ENCODE data around the gene EXOC4.

The EXOC4 gene

GRCh38 chr7:133781486-133782090, 528.7 kb downstream of the EXOC4 start:
- H3K36me3 ChIP-seq (ENCODE audit: control insufficient read depth, insufficient read depth, low read length) = no peaks in the 10 kb centered on the region
- no peak for TF ChIP-seq CTCF (IDR thresholded peaks at IDR 0.05; ENCODE audit: insufficient read depth, low read length, poor library complexity, severe bottlenecking)
- no peak for DNase-seq (ENCODE audit: extremely low read depth, insufficient read length)
- no peak overlapping the region for H3K4me3 ChIP-seq (replicated peaks; ENCODE audit: low read depth, low read length)
- H3K27me3 ChIP-seq (replicated peaks; ENCODE audit: control insufficient read depth, insufficient read depth, low read length) = no peaks in the 10 kb centered on the region

- H3K4me3 ChIP-seq (replicated peaks; ENCODE audit: low read depth, low read length) = no peak overlapping the region
- H3K36me3 ChIP-seq (ENCODE audit: control insufficient read depth, insufficient read depth, low read length) = no peaks in the 10 kb centered on the region
- no peaks in the 10 kb centered on the region for H3K27me3 ChIP-seq (replicated peaks; ENCODE audit: control insufficient read depth, insufficient read depth, low read length)
- no peak for TF ChIP-seq CTCF (IDR thresholded peaks at IDR 0.05; ENCODE audit: insufficient read depth, low read length, poor library complexity, severe bottlenecking)
- DNase-seq (ENCODE audit: extremely low read depth, insufficient read length) = no peak
Measured at GRCh38 chr7:133782470-133782869, 529.6 kb downstream of the EXOC4 start.

GRCh38 chr7:133783276-133783675, 530.4 kb downstream of the EXOC4 start:
- TF ChIP-seq CTCF (IDR thresholded peaks at IDR 0.05; ENCODE audit: insufficient read depth, low read length, poor library complexity, severe bottlenecking) = no peak
- no peak for DNase-seq (ENCODE audit: extremely low read depth, insufficient read length)
- H3K4me3 ChIP-seq (replicated peaks; ENCODE audit: low read depth, low read length) = no peak overlapping the region
- no peaks in the 10 kb centered on the region for H3K27me3 ChIP-seq (replicated peaks; ENCODE audit: control insufficient read depth, insufficient read depth, low read length)
- no peaks in the 10 kb centered on the region for H3K36me3 ChIP-seq (ENCODE audit: control insufficient read depth, insufficient read depth, low read length)

- no peaks in the 10 kb centered on the region for H3K36me3 ChIP-seq (ENCODE audit: control insufficient read depth, insufficient read depth, low read length)
- no peak for DNase-seq (ENCODE audit: extremely low read depth, insufficient read length)
- TF ChIP-seq CTCF (IDR thresholded peaks at IDR 0.05; ENCODE audit: insufficient read depth, low read length, poor library complexity, severe bottlenecking) = no peak
- no peaks in the 10 kb centered on the region for H3K27me3 ChIP-seq (replicated peaks; ENCODE audit: control insufficient read depth, insufficient read depth, low read length)
- H3K4me3 ChIP-seq (replicated peaks; ENCODE audit: low read depth, low read length) = no peak overlapping the region
Measured at GRCh38 chr7:133784486-133785001, 531.7 kb downstream of the EXOC4 start.

- Histone ChIP-seq H3K27me3 (replicated peaks; ENCODE audit: control insufficient read depth, insufficient read depth, low read length) (no peaks in the 10 kb centered on the region), H3K4me3 (replicated peaks; ENCODE audit: low read depth, low read length) (no peak overlapping the region), H3K36me3 (ENCODE audit: control insufficient read depth, insufficient read depth, low read length) (no peaks in the 10 kb centered on the region)
- TF ChIP-seq CTCF (IDR thresholded peaks at IDR 0.05; ENCODE audit: insufficient read depth, low read length, poor library complexity, severe bottlenecking) = no peak
- no peak for DNase-seq (ENCODE audit: extremely low read depth, insufficient read length)
Measured at GRCh38 chr7:133786401-133786937, 533.6 kb downstream of the EXOC4 start.

Measured in GM06990 (cell line).